Hematopoietic multipotent progenitor cell treated with erythropoietin and hydrocortisone succinate and interleukin-3 and kit ligand, for 6 days (in vitro differentiated cells): ENCODE measurements around the gene C3orf52.
"Not testable (repeated sequence)": the region's sequence is repeated elsewhere in the genome, so short reads cannot be mapped to it uniquely, and the experiment has no call there.

ENCODE experiments used
- DNase-seq: peaks from one replicate; pipeline ENCODE4 v3.0.0-alpha.2; 2015

Gene C3orf52, protein sequence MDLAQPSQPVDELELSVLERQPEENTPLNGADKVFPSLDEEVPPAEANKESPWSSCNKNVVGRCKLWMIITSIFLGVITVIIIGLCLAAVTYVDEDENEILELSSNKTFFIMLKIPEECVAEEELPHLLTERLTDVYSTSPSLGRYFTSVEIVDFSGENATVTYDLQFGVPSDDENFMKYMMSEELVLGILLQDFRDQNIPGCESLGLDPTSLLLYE

DNA sequence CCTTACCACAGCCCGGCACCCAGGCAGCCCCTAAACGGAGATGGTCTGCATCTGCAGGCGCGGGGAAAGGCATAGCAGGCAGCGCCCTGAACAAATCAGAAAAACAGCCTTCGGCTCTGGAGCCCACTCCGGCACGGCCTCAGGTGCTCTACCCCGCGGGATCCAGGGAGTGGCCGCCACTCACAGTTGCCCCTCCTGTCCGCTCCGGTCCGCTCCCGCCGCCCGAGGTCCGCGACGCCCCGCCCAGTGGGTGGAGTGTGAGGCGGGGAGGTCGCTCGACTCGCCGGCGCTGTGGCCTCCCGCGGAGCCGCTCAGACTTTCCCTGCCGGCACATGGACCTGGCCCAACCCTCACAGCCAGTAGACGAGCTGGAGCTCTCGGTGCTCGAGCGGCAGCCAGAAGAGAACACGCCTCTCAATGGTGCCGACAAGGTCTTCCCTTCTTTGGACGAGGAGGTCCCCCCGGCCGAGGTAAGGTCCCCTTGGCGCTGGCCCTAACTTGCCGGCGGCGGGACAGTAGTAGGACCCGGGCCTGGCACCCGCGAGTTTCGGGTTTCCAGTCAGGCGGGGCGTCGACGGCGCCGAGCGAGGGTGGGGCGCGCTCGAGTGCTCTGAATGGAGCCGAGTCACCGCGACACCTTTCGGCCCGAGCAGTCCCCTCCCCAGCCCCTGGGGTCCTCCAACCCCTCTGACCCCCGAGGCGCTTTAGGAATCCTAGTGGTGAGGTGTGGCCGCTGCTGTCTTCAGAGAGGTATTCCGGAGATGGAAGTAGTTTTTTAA, at the start of gene C3orf52:
Gene C3orf52, plus strand, starts transcription at position 314 of the 779 bp plus-strand sequence. Its CDS starts 19 bp downstream, at position 333.
- peak; percentile 74 for DNase-seq

DNA sequence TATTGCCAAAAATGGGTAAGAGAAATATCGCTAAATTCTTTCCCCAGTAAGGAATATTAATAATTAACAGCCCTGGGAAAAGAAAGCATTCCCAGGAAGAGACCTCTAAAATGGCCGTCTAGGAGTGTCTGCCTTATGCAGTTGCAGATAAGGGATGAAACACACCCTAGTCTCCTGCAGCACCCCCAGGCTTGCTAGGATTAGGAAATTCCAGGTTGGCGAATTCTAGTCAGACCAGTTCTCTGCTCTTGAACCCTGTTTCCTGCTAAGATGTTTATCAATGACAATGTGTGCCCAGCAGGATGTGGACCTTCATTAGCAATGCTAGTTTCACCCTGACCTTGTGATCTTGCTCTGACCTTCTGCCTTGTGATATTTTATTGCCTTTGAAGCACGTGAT, 49.0 kb upstream of the C3orf52 start:
- DNase-seq = not testable (repeated sequence)

- no peak for DNase-seq
Measured at GRCh38 chr3:112038863-112039262, 47.3 kb upstream of the C3orf52 start.

GRCh38 chr3:112041321-112041720, 44.9 kb upstream of the C3orf52 start:
- no peak for DNase-seq

DNA sequence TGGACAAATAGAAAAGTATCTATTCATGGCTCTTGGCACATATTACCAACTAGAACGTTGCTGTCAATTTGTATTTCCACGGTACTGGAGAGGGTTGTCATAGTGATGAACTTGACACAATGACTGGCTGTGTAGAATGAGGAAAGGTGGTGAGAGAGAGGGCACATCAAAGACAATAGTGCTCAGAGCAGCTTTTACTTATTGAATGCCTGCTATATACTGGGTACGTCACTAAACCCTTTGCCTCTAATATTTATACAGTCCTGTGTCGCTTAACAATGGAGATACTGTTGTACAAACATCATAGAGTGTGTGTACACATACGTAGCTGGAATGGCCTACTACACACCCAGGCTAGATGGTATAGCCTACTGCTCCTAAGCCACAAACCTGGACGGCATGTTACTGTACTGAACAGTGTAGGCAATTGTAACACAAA, 43.3 kb upstream of the C3orf52 start:
- DNase-seq = no peak

- DNase-seq = peak; percentile 90
Measured at GRCh38 chr3:112043621-112044201, 42.5 kb upstream of the C3orf52 start.

DNA sequence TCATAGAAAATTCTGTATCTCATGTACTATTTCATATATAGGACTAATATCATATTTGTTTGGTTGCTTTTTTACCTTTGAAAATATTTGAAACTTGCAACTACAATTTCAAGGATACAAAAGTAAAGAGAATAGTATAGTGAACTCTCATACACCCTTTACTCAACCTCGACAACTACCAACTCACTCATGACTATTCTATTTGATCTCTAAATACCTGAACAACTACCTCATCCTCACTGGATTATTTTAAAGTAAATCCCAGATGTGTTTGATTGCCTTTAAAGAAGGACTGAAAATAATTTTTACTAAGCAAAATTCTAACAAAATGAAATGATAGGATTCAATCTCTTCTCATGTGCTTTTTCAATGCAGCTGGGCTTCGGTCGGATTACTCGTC, 39.6 kb upstream of the C3orf52 start:
- DNase-seq = no peak

DNA sequence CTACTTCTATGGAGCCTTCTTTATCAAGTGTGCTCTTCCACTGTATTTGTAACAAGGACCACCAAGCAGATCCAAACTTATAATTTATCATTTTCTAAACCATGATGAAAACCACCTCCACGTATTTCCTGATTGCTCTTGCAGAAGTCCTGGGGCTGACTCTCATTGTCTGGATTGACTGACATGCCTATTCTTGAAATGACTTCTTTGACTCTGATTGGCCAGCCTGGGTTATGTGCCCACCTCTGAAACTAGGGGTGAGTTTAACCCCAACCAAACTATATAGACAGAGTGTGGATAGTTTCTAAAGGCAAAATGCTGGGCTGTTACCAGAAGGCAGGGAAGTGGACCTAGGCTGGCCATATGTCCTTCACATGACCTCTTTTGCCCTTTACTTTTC, 38.9 kb upstream of the C3orf52 start:
- no peak for DNase-seq

- DNase-seq = no peak
Measured at GRCh38 chr3:112048911-112049310, 37.3 kb upstream of the C3orf52 start.

DNA sequence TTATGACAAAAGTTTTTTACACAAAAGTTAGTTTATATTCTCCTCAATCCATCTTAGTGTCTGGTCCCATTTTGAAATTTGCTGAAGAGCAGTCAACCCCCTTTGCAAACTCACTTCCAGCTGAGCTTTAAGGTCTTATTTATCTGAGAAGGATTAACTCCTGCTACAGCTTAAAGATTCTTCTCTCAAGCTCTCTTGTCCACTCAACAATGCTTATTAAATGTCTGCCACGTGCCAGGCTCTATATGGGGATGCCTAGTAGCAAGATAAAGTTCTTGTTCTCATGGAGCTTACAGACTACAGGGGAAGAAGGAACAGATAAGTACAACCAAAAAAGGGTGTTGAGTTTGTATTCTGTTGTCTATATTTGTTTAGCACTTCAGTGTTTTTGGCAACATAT, 33.0 kb upstream of the C3orf52 start:
- DNase-seq = no peak

GRCh38 chr3:112056451-112056929, 29.7 kb upstream of the C3orf52 start:
- no peak for DNase-seq

- DNase-seq = no peak
Measured at GRCh38 chr3:112059497-112059896, 26.7 kb upstream of the C3orf52 start.

DNA sequence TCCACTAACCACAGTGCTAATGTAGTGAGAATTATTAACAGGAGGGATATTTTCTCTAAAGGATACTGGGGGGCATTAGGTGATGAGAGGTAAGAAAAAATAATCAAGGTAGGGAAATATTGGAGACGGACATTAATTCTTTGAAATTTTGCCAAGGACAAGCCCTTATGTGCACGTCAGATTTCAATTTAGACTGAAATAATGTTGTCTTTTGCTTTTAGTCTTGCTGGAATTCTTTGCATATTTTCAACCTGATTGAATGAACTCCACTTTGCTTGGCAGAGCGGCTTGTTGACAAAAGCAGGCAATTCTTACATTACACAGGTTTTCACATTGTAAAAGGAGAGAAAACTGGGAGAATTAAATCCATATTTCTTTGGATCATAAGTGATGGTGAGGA, 25.0 kb upstream of the C3orf52 start:
- no peak for DNase-seq

DNA sequence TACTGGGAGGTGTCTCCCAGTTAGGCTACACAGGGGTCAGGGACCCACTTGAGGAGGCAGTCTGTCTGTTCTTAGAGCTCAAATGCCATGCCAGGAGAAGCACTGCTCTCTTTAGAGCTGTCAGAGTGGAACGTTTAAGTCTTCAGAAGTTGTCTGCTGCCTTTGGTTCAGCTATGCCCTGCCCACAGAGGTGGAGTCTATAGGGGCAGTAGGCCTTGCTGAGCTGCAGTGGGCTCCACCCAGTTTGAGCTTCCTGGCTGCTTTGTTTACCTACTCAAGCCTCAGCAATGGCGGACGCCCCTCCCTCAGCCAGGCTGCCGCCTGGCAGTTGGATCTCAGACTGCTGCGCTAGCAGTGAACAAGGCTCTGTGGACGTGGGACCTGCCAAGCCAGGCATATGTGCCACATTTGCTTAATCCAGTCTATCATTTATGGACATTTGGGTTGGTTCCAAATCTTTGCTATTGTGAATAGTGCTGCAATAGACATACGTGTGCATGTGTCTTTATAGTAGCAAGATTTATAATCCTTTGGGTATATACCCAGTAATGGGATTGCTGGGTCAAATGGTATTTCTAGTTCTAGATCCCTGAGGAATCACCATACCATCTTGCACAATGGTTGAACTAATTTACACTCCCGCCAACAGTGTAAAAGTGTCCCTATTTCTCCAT, 13.7 kb upstream of the C3orf52 start:
- not testable (repeated sequence) for DNase-seq

- no peak for DNase-seq
Measured at GRCh38 chr3:112074006-112074405, 12.2 kb upstream of the C3orf52 start.

- peak; percentile 18 for DNase-seq
Measured at GRCh38 chr3:112074616-112075497, 11.3 kb upstream of the C3orf52 start.

DNA sequence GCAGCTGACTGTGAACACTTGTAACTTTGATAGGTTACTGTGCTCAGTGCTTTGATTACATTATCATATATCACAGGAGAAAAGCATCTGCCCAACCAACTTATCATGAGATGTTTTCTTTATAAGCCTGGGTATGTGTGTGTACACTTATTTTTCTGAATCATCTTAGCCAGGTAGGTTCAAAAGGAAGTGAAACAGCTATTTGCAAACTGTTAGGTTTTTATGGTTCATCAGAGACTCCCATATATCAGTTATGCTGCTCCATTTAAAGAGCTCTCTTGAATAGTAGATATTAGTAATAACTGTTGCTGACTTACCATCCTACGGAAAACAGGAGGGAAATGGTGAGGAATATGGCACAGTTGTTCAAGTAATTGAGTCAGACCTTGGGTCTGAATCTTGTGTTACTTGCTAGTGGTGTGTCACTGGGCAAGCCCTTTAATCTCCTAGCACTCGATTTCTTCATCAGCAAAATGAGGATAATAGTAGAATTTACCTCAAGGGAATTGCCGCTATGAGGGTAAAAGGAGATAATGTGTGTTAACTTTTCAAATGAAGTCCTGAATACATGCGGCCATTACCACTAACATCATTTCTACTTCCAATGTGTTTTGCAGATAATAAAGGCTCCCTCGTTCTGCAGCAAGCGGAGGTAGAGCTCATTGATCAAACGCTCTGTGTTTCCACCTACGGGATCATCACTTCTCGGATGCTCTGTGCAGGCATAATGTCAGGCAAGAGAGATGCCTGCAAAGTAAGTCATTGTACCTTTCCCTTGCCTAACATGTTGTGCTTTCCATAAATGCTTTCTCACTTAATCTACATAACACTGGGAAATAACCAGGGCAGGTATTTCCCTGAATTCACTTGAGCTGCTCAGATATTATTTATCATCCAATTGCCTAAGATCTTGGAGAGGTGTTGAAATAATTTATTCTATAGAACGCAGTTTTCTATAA, 7.8 kb upstream of the C3orf52 start:
- no peak for DNase-seq

DNA sequence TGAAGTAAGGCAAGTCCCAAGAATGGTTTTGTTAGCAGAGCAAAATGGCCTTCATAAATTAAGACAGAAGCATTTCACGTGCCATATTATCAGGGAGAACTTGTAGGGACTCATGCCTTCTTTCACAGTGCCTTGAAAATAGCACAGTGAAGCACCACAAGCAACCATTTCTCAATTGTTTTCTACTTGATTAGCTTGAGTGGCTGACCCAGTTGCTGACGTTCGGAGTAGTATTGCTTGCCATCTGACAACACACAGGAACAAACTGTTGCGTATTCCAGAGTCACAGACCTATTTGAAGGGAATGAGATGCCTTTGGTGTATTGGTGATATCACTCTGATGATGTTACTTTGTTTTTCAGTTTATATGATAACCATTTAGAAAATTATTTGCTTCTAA, 3.0 kb upstream of the C3orf52 start:
- DNase-seq = no peak

- no peak for DNase-seq
Measured at GRCh38 chr3:112084980-112085705, 1.0 kb upstream of the C3orf52 start.

- DNase-seq = no peak
Measured at GRCh38 chr3:112085735-112086075, 484 bp upstream of the C3orf52 start.
